Iris pigment epithelial cell (primary cell): ENCODE measurements around the gene NFIC.
A peak's percentile ranks its signal among the peaks of the same experiment; 100 is the strongest.
"Not testable (repeated sequence)": the region's sequence is repeated elsewhere in the genome, so short reads cannot be mapped to it uniquely, and the experiment has no call there.

Source experiments
- DNase-seq: peaks from one replicate; pipeline ENCODE4 v3.0.0-alpha.2; 2011; ENCODE audit warnings: low read depth

NFIC gene

DNA sequence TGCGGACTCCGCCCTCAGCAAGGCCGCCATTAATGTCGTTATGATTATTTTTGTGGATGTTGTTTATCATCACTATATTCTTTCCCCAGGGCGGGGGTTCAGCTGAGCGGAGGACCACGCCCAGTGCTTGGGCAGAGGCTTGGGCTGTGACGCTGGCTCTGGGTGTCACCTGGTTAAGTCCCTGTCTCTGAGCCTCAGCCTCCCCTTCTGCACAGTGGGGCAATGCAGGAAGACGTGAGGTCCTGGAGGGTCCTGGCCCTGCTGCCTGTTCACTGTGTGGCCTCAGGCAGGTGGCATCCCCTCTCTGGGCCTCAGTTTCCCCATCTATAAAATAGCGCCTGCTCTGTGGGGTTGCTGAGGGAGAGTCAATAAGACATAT, 32.5 kb downstream of the NFIC start:
- DNase-seq: no peak

DNA sequence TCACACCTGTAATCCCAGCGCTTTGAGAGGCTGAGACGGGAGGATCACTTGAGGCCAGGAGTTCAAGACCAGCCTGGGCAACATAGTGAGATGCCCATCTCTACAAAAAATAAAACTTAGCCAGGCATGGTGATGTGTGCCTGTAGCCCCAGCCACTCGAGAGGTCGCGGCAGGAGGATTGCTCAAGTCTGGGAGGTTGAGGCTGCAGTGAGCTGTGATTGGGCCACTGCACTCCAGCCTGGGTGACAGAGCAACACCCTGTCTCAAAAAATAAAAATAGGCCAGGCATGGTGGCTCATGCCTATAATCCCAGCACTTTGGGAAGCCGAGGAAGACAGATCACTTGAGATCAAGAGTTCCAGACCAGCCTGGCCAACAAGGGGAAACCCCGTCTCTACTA, 32.9 kb downstream of the NFIC start:
- not testable (repeated sequence) for DNase-seq

DNA sequence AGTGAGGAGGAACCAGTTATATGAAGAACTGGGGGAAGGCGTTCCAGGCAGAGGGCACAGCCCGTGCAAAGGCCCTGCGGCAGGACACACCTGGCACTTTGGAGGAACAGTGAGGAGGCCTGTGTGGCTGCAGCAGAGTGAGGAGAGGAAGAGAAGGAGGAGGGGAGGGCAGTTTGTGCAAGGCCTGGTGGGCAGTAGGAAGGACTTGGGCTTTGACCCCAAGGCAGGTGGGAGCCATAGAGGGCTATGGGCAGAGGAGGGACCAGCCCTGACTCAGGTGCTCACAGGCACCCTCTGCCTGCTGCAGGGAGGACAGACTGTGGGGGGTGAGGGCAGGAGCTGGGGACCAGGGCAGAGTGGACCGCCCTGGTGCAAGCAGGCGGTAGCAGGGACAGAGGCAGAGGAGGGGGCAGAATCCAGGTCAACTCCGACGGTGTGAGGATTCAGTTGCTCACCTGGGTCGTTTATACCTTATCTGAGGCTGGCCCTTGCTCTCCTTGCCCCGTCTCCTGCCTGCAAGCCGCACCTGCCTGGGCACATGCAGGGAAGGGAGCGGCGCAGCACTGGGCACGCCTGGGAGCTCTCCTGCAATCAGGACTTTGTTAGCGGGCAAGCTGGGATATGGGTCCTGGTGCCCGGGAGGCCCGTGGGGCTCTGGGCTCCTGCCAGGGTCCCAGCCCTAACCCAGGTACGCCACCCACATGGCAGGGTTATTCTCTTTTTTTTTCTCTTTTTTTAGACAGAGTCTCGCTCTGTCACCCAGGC, 34.8 kb downstream of the NFIC start:
- DNase-seq: no peak

DNA sequence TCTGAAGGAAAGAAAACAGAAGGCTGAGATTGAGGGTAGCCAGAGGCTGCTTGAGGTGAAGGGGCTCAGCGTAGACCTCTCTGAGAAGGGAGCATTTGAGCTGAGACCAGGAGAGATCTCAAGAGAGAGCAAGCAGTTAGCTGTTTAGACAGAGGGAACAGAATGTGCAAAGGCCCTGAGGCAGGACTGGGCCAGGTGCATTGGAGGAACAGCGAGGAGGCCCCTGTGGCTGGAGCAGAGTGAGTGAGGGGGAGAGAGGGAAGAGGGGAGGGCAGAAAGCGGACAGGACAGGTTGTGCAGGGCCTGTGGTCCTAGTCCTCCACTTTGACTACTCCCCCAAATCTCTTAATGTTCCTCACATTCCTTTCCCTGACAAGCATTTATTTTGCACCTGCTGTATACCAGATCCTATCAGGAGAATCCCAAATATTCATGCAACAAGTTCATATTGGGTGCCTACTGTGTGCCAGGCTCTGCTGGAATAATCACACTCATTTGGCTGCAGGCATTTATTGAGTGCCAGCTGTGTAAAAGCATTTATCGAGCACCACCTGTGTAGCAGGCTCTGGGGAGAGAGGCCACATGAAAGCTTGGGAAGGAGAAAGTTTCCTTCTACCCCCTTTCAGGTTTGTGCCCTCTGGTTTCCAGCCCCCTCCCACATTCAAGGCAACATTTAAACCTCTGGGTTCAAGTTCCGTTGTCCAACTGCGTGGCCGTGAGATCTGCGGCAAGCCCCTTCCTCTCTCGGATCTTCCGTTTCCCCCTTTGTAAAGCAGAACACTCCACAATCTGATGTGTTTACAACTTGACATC, 36.5 kb downstream of the NFIC start:
- no peak for DNase-seq

DNA sequence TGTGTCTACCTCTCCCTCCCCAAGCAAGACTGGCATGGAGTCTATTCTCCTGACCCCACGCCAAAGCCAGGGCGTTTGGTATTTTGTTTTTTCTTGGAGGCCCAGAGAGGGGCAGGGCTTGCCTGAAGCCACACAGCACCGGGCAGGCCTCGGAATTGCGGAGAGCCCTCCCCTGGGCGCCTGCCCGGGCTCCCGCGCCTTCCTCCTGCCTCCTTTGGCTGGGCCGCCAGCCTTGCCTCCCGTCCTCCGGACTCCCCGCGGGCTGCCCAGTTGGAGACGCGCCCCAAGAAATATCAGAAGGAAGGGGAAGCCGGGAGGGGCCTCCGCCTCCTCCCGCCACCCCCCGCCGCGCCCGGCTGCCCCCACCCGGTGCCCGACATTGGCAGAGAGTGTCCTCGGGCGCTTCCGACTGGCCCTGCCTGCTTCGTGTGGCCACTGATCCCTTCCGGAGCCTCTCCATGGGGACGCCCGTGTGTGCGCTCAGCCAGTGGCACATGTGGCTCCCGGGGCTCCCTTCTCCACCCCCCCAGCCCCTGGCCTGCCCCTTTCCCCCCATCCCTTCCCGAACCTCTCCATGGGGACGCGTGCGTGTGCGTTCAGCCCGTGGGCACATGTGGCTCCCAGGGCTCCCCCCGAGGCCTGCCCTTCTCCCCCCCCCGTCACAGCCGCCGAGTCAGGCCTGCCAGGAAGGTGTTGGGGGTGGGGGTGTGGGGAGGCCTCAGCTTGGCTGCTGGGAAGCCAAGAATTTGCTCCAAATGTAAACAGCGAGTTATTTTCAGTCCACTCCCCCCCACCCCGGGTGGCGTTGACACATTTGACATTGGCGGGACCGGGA, 37.3 kb downstream of the NFIC start:
- DNase-seq: peak; percentile 96

DNA sequence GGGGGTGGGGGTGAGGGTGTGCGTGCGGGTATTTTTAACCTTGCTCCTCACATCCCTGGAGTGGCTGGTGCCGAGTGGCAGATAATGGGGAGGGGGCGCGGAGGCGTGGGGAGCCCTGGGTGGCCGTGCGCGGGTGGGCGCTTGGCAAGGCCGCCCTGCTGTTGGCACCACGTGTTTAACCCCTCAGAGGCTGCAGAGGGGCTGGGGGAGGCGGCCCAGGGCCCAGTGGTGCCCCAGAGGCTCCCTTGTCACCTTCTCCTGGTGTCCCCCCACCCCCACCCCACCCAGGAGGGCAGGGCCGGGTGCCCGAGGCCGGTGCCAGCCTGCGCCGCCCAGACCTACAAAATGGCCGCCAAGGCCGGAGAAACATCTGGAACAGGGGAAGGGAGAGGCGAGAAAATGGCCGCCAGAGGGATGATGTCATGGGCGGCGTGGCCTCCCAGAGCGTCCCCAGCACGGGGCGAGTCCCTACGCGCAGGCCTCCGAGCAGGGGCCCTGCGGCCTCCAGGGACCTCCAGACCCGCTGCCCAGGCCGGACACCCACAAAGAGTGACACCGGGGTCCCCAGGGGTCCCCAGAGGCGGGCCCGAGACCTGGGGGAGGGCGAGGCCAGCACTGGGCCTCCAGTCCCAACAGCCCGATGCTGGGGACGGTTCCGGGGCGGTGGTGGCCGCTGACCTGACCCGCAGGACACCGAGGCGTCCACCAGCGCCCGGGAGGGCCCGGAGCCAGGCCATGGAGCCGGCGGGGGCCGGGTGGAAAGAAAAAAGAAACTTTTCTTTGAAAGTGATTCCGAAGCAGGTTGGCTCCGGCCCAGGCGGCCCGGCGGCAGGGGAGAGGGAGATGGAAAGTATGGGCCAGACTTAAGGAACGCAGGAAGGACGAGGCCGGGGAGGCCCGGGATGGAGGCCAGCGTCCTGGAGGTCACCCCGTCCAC, 38.2 kb downstream of the NFIC start:
- peak; percentile 86 for DNase-seq

DNA sequence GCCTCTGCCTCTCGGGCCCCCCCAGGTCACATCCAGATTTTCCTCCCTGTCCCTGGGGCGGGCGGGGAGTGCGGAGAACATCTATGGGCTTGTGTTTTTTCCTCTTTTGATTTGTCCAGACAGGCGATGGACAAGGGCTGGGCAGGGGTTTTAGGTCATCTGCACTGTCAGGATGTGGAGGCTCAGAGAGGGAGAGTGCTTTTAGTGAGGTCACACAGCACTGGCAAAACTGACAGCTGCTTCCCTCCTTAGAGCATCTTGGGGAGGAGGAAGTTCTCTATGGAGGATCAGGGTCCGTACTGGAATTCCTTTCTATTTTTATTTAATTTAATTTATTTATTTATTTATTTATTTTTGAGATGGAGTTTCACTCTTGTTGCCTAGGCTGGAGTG, 38.9 kb downstream of the NFIC start:
- DNase-seq: no peak

DNA sequence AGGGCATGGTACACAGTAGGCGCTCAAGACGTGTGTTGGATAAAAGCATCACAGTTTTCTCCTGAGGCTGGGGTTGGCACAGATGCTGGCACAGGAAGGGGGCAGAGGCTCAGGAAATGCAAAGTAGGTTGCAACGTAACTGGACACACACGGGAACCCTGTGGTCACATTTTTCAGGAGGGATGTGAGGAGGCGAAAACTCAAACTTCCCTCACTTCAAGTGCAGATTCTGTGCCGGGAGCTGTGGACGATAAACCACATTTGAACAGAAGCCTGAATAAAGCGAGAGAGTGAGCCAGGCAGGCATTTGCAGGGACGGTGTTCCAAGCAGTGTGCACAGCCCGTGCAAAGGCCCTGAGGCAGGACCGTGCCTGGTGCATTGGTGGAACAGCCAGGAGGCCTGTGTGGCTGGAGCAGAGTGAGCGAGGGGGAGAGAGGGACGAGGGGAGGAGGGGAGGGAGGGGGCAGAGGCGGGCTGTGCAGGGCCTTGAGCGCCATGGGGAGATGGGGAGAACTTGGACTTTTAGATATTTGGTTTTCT, 40.3 kb downstream of the NFIC start:
- no peak for DNase-seq

DNA sequence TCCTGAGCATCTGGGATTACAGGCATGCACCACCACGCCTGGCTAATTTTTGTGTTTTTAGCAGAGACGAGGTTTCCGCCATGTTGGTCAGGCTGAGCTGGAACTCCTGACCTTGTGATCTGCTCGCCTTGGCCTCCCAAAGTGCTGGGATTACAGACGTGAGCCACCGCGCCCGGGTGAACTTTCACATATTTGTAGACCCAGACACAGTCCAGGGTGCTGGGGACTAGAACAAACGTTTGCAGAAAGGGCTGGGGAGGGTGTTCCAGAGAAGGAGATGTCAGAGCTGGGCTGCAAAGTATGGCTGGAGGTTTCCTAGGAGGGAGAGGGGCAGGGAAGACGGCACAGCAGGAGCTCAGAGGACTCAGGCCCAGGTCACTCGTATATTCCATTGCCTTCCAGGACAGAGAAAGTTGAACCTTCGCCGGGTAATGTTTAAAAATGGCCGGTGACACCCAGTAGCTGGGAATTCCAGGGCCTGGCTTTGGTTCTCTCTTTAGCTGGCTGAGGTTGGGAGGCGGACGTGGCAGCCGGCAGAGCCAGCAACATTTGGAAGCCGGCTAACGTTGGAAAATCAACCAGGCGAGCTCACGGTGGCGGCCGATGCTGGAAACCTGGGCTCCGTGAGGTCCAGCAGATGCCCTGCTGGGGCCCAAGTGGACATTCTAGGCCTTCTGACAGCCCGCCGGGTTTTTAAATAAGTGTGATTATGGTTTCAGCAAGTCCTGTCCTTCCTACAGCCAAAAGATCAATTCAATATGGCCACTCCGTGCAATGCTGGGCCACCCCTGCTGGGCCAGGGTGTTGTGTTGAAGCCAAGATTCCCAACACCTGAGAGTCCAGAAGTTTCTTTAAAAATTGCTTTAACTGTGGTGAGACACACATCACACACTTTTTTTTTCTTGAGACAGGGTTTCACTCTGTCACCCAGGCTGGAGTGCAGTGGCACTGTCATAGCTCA, 41.5 kb downstream of the NFIC start:
- peak; percentile 34 for DNase-seq

DNA sequence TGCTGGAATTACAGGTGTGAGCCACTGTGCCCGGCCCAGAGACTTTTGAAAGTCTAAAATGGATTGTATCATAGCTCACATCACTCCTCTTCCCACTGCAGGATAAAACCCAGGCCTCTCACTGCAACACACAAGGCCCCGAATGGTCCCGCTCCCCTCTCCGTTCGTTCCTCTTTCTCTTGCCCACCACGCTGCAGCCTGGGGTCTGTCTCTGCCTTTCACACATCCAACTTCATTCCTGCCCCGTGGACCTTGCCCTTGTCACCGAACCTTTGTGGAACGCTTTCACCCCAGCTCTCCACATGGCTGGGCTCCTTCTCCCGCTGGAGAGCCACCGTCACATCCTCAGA, 42.6 kb downstream of the NFIC start:
- DNase-seq: no peak

DNA sequence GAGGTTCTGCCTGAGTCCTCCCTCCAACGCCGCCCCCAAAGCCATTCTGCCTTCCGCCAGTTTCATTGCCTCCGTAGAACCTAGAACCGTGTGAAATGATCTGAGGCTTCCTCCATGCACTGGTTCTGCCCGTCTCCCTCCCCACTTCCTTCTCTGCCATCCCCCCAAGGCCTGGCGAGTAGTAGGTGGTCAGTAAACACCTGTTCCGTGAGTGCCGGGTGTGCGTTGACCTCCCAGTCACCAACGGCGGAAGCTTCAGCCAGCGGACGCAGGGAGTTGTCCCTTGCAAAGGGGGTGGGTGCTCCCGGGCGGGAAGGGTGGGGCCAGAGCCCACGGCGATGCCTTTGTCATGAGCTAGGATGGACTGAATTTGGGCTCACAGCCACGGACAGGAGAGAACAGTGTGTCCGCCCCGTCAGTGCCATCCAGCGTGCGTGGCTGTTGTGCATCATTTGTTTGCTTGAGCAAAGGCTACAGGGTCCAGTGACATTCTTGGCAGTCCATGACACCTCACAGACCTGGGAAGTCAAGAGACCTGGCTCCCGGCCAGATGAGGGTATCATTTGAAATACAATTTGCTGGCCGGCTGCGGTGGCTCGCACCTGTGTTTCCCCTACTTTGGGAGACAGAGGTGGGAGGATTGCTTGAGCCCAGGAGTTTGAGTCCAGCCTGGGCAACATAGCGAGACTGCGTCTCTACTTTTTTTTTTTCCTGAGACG, 43.1 kb downstream of the NFIC start:
- no peak for DNase-seq

DNA sequence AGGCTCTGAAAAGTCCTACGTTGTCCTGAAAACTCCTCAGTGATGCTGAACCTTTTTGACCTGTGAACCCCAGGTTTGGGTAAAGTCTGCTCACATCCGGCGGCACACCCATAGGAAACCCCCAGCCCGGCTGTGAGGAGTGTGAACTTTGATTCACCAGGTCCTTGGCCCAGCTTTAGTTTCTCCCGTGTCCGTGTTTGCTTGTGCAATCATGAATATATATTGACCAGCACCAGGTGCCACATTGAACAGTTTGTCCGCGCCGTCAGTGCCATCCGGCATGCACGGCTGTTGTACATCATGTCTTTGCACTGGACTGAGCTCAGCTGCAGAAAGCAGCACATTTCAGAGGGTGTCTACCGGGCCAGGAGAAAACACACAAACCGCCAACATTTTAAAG, 45.3 kb downstream of the NFIC start:
- DNase-seq: no peak

DNA sequence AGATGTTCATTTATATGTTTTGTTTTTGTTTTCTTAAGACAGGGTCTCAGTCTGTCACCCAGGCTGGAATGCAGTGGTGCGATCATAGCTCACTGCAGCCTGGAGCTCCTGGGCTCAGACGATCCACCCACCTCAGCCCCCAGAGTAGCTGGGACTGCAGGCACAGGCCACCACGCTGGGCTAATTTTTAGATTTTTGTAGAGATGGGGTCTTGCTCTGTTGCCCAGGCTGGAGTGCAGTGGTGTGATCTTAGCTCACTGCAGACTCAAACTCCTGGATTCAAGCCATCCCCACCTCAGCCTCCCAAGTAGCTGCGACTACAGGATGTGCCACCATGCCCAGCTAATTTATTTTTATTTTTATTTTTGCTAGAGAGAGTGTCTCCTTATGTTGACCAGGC, 45.7 kb downstream of the NFIC start:
- no peak for DNase-seq

DNA sequence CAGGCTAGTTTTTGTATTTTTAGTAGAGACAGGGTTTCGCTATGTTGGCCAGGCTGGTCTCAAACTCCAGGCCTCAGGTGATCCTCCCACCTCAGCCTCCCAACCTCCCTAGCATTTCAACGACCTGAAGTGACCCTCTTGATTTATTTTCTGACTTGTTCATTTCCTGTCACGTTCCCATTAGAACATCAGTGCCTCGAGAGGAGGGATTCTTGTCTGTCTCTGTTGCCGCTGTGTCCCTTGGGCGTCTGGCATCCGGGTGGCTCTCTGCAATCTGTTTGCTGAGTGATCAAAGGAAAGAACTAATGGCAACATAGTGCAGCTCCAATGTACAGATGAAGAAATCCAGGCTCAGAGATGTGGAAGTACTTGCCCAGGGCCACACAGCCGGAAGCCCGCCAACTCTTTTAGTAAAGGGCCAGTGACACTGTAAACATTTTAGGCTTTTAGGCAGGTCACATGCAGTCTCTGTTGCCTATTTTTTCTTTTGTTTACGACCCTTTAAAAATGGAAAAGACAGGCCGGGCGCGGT, 47.5 kb downstream of the NFIC start:
- no peak for DNase-seq

DNA sequence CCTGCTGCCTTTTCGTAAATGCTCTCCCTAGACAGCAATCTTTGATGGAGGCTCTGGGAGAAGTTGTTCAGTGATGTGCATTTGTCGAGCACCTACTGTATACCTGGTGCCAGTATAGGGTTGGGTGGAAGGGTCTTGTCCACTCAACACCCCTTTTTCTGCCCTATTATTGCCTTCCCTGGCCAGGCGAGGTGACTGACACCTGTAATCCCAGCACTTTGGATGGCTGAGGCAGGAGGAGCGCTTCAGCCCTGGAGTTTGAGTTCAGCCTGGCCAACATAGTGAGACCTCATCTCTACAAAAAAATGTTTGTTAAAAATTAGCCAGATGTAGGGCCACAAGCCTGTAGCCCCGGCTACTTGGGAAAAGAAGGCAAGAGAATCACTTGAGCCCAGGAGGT, 49.3 kb downstream of the NFIC start:
- DNase-seq: no peak

DNA sequence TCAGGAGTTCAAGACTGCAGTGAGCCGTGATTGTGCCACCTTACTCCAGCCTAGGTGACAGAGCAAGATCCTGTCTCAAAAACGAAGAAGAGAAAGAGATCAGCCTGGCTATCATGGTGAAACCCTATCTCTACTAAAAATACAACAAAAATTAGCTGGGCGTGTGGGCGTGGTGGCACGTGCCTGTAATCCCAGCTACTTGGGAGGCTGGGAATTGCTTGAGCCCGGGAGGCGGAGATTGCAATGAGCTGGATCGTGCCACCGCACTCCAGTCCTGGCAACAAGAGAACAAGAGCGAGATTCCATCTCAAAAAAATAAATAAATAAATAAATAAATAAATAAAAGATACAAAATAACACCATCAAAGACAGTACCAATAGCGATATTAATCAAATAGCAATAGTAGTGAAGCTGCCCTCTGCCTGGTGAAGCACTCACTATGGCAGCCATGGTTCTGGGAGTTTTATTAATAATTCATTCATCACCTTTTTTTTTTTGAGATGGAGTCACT, 53.9 kb downstream of the NFIC start:
- no peak for DNase-seq

DNA sequence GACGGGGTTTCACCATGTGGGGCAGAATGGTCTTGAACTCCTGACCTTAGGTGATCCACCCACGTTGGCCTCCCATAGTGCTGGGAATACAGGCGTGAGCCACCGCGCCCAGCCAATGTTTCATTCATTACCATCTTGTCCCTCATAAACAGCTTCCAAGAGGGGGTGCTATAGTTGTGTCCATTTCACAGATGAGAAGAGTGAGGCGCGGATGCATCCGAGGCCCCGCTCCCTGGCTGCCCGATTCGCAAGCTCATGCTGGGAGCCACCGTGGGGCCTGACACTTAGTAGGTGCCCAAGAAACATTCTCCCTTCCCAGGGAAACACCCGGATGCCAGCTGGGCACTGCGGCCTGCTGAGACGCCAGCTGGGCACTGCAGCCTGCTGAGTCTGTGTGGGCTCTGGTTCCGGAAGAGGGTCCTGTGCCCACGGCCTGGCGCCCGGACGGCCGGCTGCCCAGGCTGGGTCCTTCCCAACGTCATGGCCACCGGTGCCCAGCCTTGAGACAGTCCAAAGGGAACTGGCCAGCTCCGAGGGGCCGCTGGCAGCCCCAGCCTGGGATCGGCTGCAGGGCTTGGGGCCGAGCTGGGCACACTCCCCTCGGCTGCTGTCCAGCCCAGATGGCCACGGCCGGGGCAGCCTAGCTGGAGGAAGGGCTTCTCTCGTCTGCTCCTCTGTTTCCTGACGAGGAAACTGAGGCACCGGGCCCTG, 54.7 kb downstream of the NFIC start:
- no peak for DNase-seq

DNA sequence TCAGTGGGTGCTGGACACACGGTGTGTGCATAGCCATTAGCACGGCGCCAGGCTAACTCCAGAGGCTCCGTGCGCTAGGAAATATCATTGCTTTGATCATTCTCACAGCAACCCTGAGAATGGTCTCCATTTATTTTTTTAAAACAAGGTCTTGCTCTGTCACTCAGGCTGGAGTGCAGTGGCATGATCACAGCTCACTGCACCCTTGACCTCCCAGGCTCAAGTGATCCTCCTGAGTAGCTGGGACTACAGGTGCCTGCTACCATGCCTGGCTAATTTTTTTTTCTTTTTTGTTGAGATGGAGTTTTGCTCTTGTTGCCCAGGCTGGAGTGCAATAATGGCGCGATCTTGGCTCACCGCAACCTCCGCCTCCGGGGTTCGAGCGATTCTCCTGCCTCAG, 55.3 kb downstream of the NFIC start:
- not testable (repeated sequence) for DNase-seq
